EL (cell line): ENCODE data around the gene CCDC88B.

Experiments used
- DNase-seq: peaks from one replicate; pipeline ENCODE4 v3.0.0-alpha.2; 2016

Gene CCDC88B

GRCh38 chr11:64364911-64365310 lies 24.9 kb downstream of the CCDC88B start:
- DNase-seq, result no peak

- peak; percentile 31 for DNase-seq
Observed at GRCh38 chr11:64366751-64367150, 26.7 kb downstream of the CCDC88B start.

- no peak for DNase-seq
Observed at GRCh38 chr11:64367931-64368672, 28.1 kb downstream of the CCDC88B start.

- no peak for DNase-seq
Observed at GRCh38 chr11:64368673-64369074, 28.7 kb downstream of the CCDC88B start.

- DNase-seq, result no peak
Observed at GRCh38 chr11:64369440-64370421, 29.7 kb downstream of the CCDC88B start.

- no peak for DNase-seq
Observed at GRCh38 chr11:64371201-64371600, 31.2 kb downstream of the CCDC88B start.

GRCh38 chr11:64372021-64372420 lies 32.0 kb downstream of the CCDC88B start:
- DNase-seq, result no peak

GRCh38 chr11:64372802-64373597 lies 33.0 kb downstream of the CCDC88B start:
- DNase-seq, result no peak

- no peak for DNase-seq
Observed at GRCh38 chr11:64373598-64373974, 33.6 kb downstream of the CCDC88B start.

- no peak for DNase-seq
Observed at GRCh38 chr11:64376071-64376470, 36.1 kb downstream of the CCDC88B start.

- no peak for DNase-seq
Observed at GRCh38 chr11:64378335-64378880, 38.4 kb downstream of the CCDC88B start.

- DNase-seq, result no peak
Observed at GRCh38 chr11:64379160-64379559, 39.2 kb downstream of the CCDC88B start.

GRCh38 chr11:64379817-64380709 lies 40.1 kb downstream of the CCDC88B start:
- no peak for DNase-seq

GRCh38 chr11:64381350-64381749 lies 41.3 kb downstream of the CCDC88B start:
- DNase-seq, result no peak

- DNase-seq, result no peak
Observed at GRCh38 chr11:64382047-64382446, 42.0 kb downstream of the CCDC88B start.

GRCh38 chr11:64382586-64382985 lies 42.6 kb downstream of the CCDC88B start:
- DNase-seq, result no peak

GRCh38 chr11:64383580-64383979 lies 43.6 kb downstream of the CCDC88B start:
- no peak for DNase-seq

- DNase-seq, result no peak
Observed at GRCh38 chr11:64384028-64384737, 44.2 kb downstream of the CCDC88B start.

- no peak for DNase-seq
Observed at GRCh38 chr11:64384981-64385944, 45.3 kb downstream of the CCDC88B start.
